Peyer's patch (tissue), 4 donors: ENCODE measurements around the gene RNF11.

Experiments
- POLR2A ChIP-seq, 2 donors: fragments of 450-650 bp; IDR thresholded peaks; one replicate each; pipeline ENCODE4 v1.5.1; 2017; ENCODE audit warnings: antibody characterized with exemption in 2 of 2, mild to moderate bottlenecking in 2 of 2, moderate library complexity in 2 of 2
- TF ChIP-seq, protein P1 (sequence below), 6 experiments: fragments of 450-650 bp in 4 of 6; fragments of 200-600 bp in 2 of 6; sonication (generic) in 1 of 6; IDR thresholded peaks; one replicate each; pipeline ENCODE4 v1.5.1; 2017 to 2019; ENCODE audit warnings: antibody characterized with exemption in 6 of 6, mild to moderate bottlenecking in 3 of 6, moderate library complexity in 1 of 6

DNA sequence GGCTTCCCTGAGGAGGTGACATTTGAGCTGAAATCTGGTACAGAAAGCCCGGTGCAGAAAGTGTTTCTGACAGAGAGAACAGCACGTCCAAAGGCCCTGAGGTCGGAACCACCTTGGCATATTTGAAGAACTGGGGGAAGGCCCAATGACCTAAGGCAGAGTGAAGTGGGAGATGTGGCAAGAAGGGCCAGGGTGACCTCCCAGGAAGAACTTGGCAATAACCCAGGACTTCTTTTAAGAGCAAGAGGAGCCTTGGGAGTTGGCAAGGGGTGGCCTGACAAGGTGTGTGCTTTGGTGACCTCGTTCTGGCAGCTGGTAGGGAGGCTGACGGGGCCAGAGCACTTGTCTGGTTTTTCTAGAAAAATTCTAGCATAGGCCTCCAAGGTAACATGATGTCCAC is 70.9 kb downstream of the RNF11 start:
- TF ChIP-seq, protein P1, sequence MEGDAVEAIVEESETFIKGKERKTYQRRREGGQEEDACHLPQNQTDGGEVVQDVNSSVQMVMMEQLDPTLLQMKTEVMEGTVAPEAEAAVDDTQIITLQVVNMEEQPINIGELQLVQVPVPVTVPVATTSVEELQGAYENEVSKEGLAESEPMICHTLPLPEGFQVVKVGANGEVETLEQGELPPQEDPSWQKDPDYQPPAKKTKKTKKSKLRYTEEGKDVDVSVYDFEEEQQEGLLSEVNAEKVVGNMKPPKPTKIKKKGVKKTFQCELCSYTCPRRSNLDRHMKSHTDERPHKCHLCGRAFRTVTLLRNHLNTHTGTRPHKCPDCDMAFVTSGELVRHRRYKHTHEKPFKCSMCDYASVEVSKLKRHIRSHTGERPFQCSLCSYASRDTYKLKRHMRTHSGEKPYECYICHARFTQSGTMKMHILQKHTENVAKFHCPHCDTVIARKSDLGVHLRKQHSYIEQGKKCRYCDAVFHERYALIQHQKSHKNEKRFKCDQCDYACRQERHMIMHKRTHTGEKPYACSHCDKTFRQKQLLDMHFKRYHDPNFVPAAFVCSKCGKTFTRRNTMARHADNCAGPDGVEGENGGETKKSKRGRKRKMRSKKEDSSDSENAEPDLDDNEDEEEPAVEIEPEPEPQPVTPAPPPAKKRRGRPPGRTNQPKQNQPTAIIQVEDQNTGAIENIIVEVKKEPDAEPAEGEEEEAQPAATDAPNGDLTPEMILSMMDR (IDR thresholded peaks at IDR 0.05), result no peak
- no peak for TF ChIP-seq POLR2A (IDR thresholded peaks at IDR 0.05)
